ENCODE data around the gene LTBP3. TPM values are rescaled to one million over a fixed set of nuclear protein-coding genes. Genes with fewer than 3 reads are reported as not detected.

LTBP3 gene
- total and polyA plus RNA-seq, 9 of the 15 experiments (the other 6 are each of a cell fraction or from before 2014, with no cell fraction given), result 0.06 to 20.5 (median 4.8) TPM

DNA sequence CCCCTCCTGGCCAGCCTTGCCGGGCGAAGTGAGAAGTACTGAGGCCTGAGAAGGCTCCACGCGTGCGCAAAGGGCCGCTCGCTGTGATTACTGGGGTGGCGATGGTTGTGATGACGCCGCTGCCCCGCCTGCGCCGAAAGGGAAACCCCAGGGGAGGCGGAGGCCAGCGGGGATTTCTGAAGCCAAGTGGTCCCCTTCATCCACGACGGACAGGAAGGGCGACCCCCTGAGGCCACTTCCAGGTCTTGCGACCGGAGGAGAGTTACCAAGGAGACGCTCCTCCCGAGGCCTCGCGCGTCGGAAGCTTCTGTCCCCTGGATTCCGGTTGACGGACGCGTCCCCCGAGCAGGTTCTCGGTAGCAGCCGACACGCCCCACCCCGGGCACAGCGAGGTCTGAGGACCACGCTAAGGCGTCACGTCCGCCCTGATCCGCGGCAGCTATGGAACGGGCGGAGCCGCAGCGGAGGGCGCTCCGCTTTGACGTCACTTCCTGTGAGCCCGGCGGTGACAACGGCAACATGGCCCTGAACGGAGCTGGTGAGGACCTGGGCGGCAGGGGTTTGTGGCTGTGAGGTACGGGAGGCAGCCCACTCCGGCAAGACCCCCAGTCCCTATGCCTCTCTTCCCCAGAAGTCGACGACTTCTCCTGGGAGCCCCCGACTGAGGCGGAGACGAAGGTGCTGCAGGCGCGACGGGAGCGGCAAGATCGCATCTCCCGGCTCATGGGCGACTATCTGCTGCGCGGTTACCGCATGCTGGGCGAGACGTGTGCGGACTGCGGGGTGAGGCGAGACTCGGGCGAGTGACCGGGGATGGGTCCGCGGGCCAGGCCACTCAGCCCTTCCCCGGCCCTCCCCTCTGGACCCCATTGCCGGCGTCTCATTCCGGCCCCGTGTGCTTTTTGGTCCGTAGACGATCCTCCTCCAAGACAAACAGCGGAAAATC, 12.1 kb upstream of the LTBP3 start, which contains the start of gene ZNRD2 (continued):
- TF ChIP-seq ZNF133 (CRISPR knock-in tag; IDR thresholded peaks at IDR 0.05), result no peak
- TF ChIP-seq DACH1 (IDR thresholded peaks at IDR 0.05; ENCODE audit: partially characterized antibody), result no peak
- TF ChIP-seq, protein P1, sequence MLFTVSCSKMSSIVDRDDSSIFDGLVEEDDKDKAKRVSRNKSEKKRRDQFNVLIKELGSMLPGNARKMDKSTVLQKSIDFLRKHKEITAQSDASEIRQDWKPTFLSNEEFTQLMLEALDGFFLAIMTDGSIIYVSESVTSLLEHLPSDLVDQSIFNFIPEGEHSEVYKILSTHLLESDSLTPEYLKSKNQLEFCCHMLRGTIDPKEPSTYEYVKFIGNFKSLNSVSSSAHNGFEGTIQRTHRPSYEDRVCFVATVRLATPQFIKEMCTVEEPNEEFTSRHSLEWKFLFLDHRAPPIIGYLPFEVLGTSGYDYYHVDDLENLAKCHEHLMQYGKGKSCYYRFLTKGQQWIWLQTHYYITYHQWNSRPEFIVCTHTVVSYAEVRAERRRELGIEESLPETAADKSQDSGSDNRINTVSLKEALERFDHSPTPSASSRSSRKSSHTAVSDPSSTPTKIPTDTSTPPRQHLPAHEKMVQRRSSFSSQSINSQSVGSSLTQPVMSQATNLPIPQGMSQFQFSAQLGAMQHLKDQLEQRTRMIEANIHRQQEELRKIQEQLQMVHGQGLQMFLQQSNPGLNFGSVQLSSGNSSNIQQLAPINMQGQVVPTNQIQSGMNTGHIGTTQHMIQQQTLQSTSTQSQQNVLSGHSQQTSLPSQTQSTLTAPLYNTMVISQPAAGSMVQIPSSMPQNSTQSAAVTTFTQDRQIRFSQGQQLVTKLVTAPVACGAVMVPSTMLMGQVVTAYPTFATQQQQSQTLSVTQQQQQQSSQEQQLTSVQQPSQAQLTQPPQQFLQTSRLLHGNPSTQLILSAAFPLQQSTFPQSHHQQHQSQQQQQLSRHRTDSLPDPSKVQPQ (CRISPR knock-in tag; IDR thresholded peaks at IDR 0.05; ENCODE audit: borderline replicate concordance), result no peak
- peak; percentile 57; the same call in 1 of the 2 replicates for TF ChIP-seq TOE1 (IDR thresholded peaks at IDR 0.05; ENCODE audit: borderline replicate concordance)
- 0 out of 2 replicates have a peak, but pooled peaks have one; percentile 65 for TF ChIP-seq TOE1 (CRISPR knock-in tag; IDR thresholded peaks at IDR 0.05; ENCODE audit: borderline replicate concordance, low read depth)
- TF ChIP-seq TEAD1 (CRISPR knock-in tag; IDR thresholded peaks at IDR 0.05), result peak in 1 of 2 experiments; percentile 30; a peak in 1 of 4 replicates
- TF ChIP-seq, protein P2, sequence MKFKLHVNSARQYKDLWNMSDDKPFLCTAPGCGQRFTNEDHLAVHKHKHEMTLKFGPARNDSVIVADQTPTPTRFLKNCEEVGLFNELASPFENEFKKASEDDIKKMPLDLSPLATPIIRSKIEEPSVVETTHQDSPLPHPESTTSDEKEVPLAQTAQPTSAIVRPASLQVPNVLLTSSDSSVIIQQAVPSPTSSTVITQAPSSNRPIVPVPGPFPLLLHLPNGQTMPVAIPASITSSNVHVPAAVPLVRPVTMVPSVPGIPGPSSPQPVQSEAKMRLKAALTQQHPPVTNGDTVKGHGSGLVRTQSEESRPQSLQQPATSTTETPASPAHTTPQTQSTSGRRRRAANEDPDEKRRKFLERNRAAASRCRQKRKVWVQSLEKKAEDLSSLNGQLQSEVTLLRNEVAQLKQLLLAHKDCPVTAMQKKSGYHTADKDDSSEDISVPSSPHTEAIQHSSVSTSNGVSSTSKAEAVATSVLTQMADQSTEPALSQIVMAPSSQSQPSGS (CRISPR knock-in tag; IDR thresholded peaks at IDR 0.05), result no peak
- peak in 1 of 2 experiments; percentile 33; a peak in 1 of 3 replicates for TF ChIP-seq CBX3 (IDR thresholded peaks at IDR 0.05; ENCODE audit: borderline replicate concordance in 1 of 2, low read length in 2 of 2)
- peak; percentile 54; the same call in 1 of the 2 replicates for TF ChIP-seq HBP1 (CRISPR knock-in tag; IDR thresholded peaks at IDR 0.05)
- TF ChIP-seq, protein P3, sequence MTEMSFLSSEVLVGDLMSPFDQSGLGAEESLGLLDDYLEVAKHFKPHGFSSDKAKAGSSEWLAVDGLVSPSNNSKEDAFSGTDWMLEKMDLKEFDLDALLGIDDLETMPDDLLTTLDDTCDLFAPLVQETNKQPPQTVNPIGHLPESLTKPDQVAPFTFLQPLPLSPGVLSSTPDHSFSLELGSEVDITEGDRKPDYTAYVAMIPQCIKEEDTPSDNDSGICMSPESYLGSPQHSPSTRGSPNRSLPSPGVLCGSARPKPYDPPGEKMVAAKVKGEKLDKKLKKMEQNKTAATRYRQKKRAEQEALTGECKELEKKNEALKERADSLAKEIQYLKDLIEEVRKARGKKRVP (CRISPR knock-in tag; IDR thresholded peaks at IDR 0.05), result peak; percentile 42; the same call in 1 of the 2 replicates
- peak; percentile 61; the same call in 1 of the 2 replicates for TF ChIP-seq POLR2AphosphoS5 (IDR thresholded peaks at IDR 0.05; ENCODE audit: control insufficient read depth, insufficient read depth, low read depth, low read length)
- TF ChIP-seq POLR2H (tag; IDR thresholded peaks at IDR 0.05; ENCODE audit: low read depth), result no peak
- TF ChIP-seq HNRNPLL (IDR thresholded peaks at IDR 0.05; ENCODE audit: low read depth, low read length, poor library complexity, severe bottlenecking), result peak; percentile 60
- peak; percentile 89 for TF ChIP-seq RBFOX2 (IDR thresholded peaks at IDR 0.05; ENCODE audit: low read depth, low read length)
- TF ChIP-seq SIRT6 (IDR thresholded peaks at IDR 0.05; ENCODE audit: low read depth, low read length), result no peak
- peak; percentile 18 for TF ChIP-seq CHD1 (IDR thresholded peaks at IDR 0.05; ENCODE audit: low read length)
- peak; percentile 98 for TF ChIP-seq ZBTB12 (CRISPR knock-in tag; IDR thresholded peaks at IDR 0.05)
- TF ChIP-seq KDM1A (IDR thresholded peaks at IDR 0.05), result peak; percentile 53 to 59; a peak in 2 of 4 replicates
